ENCODE data around the gene ZNF750.

ZNF750 gene

GRCh38 chr17:82839617-82840292, at the start of gene ZNF750:
ZNF750 (minus strand) TSS chr17:82840022; CDS start chr17:82832454, 7,568 bp downstream.
- DNase-seq (ENCODE audit: low spot score) = no peak

GRCh38 chr17:82888583-82889495, 49.0 kb upstream of the ZNF750 start:
- DNase-seq (ENCODE audit: low spot score) = no peak

- no peak for DNase-seq (ENCODE audit: low spot score)
These were observed 47.7 kb upstream of the ZNF750 start for GRCh38 chr17:82887255-82888164.

GRCh38 chr17:82884970-82885353, 45.1 kb upstream of the ZNF750 start:
- DNase-seq (ENCODE audit: low spot score) = no peak

GRCh38 chr17:82884341-82884969, 44.6 kb upstream of the ZNF750 start:
- no peak for DNase-seq (ENCODE audit: low spot score)

GRCh38 chr17:82883419-82884031, 43.7 kb upstream of the ZNF750 start:
- no peak for DNase-seq (ENCODE audit: low spot score)

GRCh38 chr17:82882715-82883418, 43.0 kb upstream of the ZNF750 start:
- DNase-seq (ENCODE audit: low spot score) = no peak

- DNase-seq (ENCODE audit: low spot score) = peak; percentile 58
These were observed 42.3 kb upstream of the ZNF750 start for GRCh38 chr17:82881900-82882714.

- no peak for DNase-seq (ENCODE audit: low spot score)
These were observed 41.6 kb upstream of the ZNF750 start for GRCh38 chr17:82881324-82881823.

GRCh38 chr17:82880620-82881323, 41.0 kb upstream of the ZNF750 start:
- no peak for DNase-seq (ENCODE audit: low spot score)

- no peak for DNase-seq (ENCODE audit: low spot score)
These were observed 39.4 kb upstream of the ZNF750 start for GRCh38 chr17:82879241-82879640.

GRCh38 chr17:82878527-82878926, 38.7 kb upstream of the ZNF750 start:
- no peak for DNase-seq (ENCODE audit: low spot score)

GRCh38 chr17:82876602-82877379, 37.0 kb upstream of the ZNF750 start:
- peak; percentile 73 for DNase-seq (ENCODE audit: low spot score)

GRCh38 chr17:82876149-82876548, 36.3 kb upstream of the ZNF750 start:
- DNase-seq (ENCODE audit: low spot score) = no peak

- DNase-seq (ENCODE audit: low spot score) = no peak
These were observed 35.6 kb upstream of the ZNF750 start for GRCh38 chr17:82875407-82875856.

GRCh38 chr17:82874011-82874835, 34.4 kb upstream of the ZNF750 start:
- no peak for DNase-seq (ENCODE audit: low spot score)

- DNase-seq (ENCODE audit: low spot score) = no peak
These were observed 33.7 kb upstream of the ZNF750 start for GRCh38 chr17:82873521-82873920.

All from pons (tissue), 1 donor.